ENCODE data around the gene TSBP1.

GRCh38 chr6:32416036-32416435 lies 44.3 kb upstream of the TSBP1 start:
- no peak for TF ChIP-seq CTCF (IDR thresholded peaks at IDR 0.05; ENCODE audit: low read depth, low read length)
- no peak for TF ChIP-seq EZH2phosphoT487 (IDR thresholded peaks at IDR 0.05; ENCODE audit: low read depth)

All from OCI-LY3 (cell line).